Psoas muscle (tissue), 8 donors: ENCODE results near the gene APOC3. TPM values are rescaled to one million over a fixed set of nuclear protein-coding genes. Genes with fewer than 3 reads are reported as not detected.
A peak's percentile ranks its signal among the peaks of the same experiment; 100 is the strongest.

Experiments used
- ATAC-seq, 4 donors: fragments of 200-7000 bp; cut with Tn5 transposase; one replicate each; pipeline ENCODE4 v1.9.1; 2020; ENCODE audit warnings: moderate library complexity in 3 of 4, mild to moderate bottlenecking in 2 of 4
- DNase-seq, 2 donors: peaks; one replicate each; pipeline ENCODE4 v3.0.0-alpha.2; 2020
- H3K27ac ChIP-seq: fragments of 200-600 bp; one replicate; pipeline ENCODE4 v1.8.0; 2022
- H3K27me3 ChIP-seq, 3 donors: fragments of 200-600 bp in 1 of 3; one replicate each; pipeline versions ENCODE4 v1.6.1 to v1.8.0; 2013 to 2022; ENCODE audit warnings: low read length in 2 of 3, mild to moderate bottlenecking in 2 of 3, moderate library complexity in 1 of 3; ENCODE audit not compliant: insufficient read depth in 3 of 3
- H3K36me3 ChIP-seq, 2 donors: fragments of 200-600 bp in 1 of 2; one replicate each; pipeline versions ENCODE4 v1.6.1 to v1.8.0; 2013 to 2022; ENCODE audit warnings: low read depth in 1 of 2, mild to moderate bottlenecking in 1 of 2, moderate library complexity in 1 of 2; ENCODE audit not compliant: insufficient read depth in 1 of 2
- H3K4me1 ChIP-seq: fragments of 200-600 bp; one replicate; pipeline ENCODE4 v1.8.0; 2022
- H3K4me3 ChIP-seq: fragments of 200-600 bp; one replicate; pipeline ENCODE4 v1.8.0; 2022; ENCODE audit warnings: mild to moderate bottlenecking
- H3K9me3 ChIP-seq: fragments of 200-600 bp; one replicate; pipeline ENCODE4 v1.8.0; 2022
- WGBS, 3 donors: extraction: QIAGEN DNeasy Blood & Tissue Kit; methylation state at CpG; one replicate each; pipeline versions ENCODE4 v1.1.6 to v1.1.7; 2013; 5-methylcytosine and 5-hydroxymethylcytosine counted together
- intact Hi-C, 2 donors: fragments of 100-400 bp; cut with DNase I; formaldehyde crosslinking; loops; one replicate each; pipeline versions ENCODE4 v1.11.0 to v1.14.2; 2022
- polyA plus RNA-seq, 3 donors: library from polyadenylated mRNA; stranded (reverse); fragments of 200-250 nt; gene quantifications; one replicate each; pipeline ENCODE4 v1.2.3, GENCODE V29; 2013
- total RNA-seq, 4 donors: library from RNA; stranded (reverse); fragmentation: NEBNext Ultra II Directional in 2 of 4; extraction: Animal tissue kit (Norgen Biotek cat#: 25700) in 2 of 4; gene quantifications; one replicate each; pipeline versions ENCODE4 v1.2.1 to v1.2.4, GENCODE V29; 2021 to 2023
- TF ChIP-seq, protein P1 (sequence below): fragments of 200-600 bp; IDR thresholded peaks from one replicate; pipeline ENCODE4 v1.8.0; 2022; ENCODE audit warnings: antibody characterized with exemption
- donor health status: healthy with polysubstance abuse.
- donor health status: DM: no; HTN: no; CAD: no; lungs with moderate emphysema.
- donor health status: Bipolar disorder and iron deficiency.
- donor health status: healthy.
- donor health status: DM: yes; HTN: yes; CAD: no.
- donor health status: DM: no; HTN: no; CAD: no.
- donor health status: DM: no; HTN: no; CAD: no.
- donor health status: DM: yes; HTN: yes; CAD: no.

The APOC3 gene
- total and polyA plus RNA-seq, 7 donors, result 0.26 to 2.2 (median 0.46) TPM; not detected in 4

DNA sequence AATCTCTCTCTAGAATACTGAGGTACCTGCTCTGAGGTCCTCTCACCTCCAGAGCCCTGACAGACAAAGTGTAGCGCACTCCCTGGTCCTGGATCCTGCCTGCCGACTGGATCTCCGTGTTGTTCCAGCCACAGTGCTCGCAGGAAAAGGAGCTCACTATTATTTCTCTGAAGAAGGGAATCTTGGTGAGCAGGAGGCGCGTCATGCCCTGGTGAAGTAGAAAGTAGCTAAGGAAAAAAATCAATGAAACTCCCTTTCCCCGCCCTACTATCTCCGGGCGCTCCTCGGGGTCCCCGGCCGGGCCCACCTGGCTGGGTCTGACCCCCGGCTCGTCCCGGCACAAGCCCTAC, 42.3 kb upstream of the APOC3 start:
- intact Hi-C loops, result loop anchor here in 1 of 2 donors (5.0 kb wide), 1 partner anchor 440 kb away; no protein-coding TSS in a partner anchor
- Histone ChIP-seq H3K4me1 (peaks cover 10% of the 10 kb centered on the region), H3K27ac (peak overlapping the region; percentile 87), H3K36me3 (peaks cover 19 to 45% of the 10 kb centered on the region in 2 donors), H3K4me3 (peak overlapping the region; percentile 98), H3K27me3 (no peaks in the 10 kb centered on the region), H3K9me3 (no peaks in the 10 kb centered on the region)
- ATAC-seq (peak in 2 of 4 donors; percentile 2), DNase-seq (no peak)
- TF ChIP-seq, protein P1, sequence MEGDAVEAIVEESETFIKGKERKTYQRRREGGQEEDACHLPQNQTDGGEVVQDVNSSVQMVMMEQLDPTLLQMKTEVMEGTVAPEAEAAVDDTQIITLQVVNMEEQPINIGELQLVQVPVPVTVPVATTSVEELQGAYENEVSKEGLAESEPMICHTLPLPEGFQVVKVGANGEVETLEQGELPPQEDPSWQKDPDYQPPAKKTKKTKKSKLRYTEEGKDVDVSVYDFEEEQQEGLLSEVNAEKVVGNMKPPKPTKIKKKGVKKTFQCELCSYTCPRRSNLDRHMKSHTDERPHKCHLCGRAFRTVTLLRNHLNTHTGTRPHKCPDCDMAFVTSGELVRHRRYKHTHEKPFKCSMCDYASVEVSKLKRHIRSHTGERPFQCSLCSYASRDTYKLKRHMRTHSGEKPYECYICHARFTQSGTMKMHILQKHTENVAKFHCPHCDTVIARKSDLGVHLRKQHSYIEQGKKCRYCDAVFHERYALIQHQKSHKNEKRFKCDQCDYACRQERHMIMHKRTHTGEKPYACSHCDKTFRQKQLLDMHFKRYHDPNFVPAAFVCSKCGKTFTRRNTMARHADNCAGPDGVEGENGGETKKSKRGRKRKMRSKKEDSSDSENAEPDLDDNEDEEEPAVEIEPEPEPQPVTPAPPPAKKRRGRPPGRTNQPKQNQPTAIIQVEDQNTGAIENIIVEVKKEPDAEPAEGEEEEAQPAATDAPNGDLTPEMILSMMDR, result no peak
- 0 to 1% (median 1%) methylated on average over 15 of the region's 15 CpGs for WGBS, 3 donors

DNA sequence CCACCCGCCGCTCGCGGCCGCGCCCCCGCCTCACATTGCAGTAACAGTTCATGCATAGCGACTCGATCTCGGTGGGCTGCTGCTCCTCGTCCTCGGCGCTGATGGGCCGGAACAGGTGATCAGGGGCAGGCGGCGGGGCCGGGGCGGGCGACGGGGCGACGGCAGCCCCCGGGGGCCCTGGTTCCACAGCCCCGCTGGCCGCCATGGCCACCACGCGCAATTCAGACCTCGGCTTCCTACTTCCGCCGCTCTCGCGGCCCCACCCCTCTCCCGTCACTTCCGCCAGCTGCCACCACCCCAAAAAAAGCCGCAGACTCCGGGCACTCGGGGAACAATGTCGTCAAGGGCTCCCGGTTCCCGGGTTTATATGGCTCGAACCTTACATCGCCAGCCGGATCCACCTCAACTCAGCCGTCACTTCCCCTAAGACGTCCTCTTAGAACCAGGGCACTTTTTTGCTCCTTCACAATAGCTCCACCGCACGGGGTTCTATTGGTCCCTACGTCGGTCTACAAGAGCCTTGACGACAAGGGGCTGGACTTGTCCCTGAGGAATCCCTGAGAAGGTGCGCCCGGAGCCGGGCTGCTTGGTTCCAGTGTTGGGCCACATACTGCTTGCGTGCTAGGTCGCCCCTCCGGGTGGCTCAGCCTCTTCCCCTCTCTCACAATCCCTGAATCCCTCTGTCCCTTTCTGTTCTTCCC, 41.8 kb upstream of the APOC3 start, which contains the start of gene ZPR1:
Gene ZPR1, minus strand, starts transcription at position 238 of the 701 bp plus-strand sequence. Its CDS starts 33 bp downstream, at position 205.
- TF ChIP-seq, protein P1, result no peak
- Histone ChIP-seq H3K27me3 (no peaks in the 10 kb centered on the region), H3K27ac (peak within 1 kb of the TSS; percentile 87), H3K4me3 (peak within 1 kb of the TSS; percentile 98), H3K9me3 (no peaks in the 10 kb centered on the region), H3K36me3 (peaks cover 17 to 40% of the 10 kb centered on the region in 2 donors), H3K4me1 (peaks cover 10% of the 10 kb centered on the region)
- intact Hi-C loops, result loop anchor here (2.0 to 5.0 kb wide), 2 partner anchors 439 to 445 kb away; partner anchors contain the start of genes PCSK7 (in 1 of the 2) and RNF214 (in 1 of the 2)
- WGBS, 3 donors, result 1% methylated on average over 50 to 56 of the region's 56 CpGs
- ATAC-seq (peak; percentile 83 to 95 (median 89)), DNase-seq (peak; percentile 84 to 93)

DNA sequence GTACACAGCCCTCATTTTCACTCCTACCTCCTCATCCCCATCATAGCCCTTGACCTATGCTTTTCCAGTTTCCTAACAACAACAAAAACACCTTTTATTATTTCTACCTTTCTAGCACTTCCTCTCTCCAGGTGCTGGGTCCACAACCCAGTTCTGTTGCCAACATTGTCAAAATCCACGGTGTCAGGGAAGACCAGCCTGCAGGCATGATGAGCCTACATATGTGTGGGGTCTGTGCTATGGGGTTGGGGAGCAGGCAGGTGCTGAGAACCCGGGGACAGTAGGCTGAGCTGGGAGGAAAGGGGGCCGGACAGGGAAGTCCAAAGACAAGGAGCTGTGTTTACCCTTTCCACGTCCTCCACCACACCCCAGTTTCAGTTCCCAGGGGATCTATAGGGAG, 41.2 kb upstream of the APOC3 start:
- 51 to 69% (median 51%) methylated on average over 4 of the region's 4 CpGs for WGBS, 3 donors
- Histone ChIP-seq H3K27me3 (no peaks in the 10 kb centered on the region), H3K4me3 (peak overlapping the region; percentile 98), H3K36me3 (peaks cover 12 to 34% of the 10 kb centered on the region in 2 donors), H3K9me3 (no peaks in the 10 kb centered on the region), H3K4me1 (peaks cover 10% of the 10 kb centered on the region), H3K27ac (peak overlapping the region; percentile 87)
- ATAC-seq (no peak), DNase-seq (no peak)
- intact Hi-C loops, result loop anchor here (2.0 to 5.0 kb wide), 2 partner anchors 439 to 444 kb away; partner anchors contain the start of genes PCSK7 (in 1 of the 2) and RNF214 (in 1 of the 2)
- TF ChIP-seq, protein P1, result no peak

DNA sequence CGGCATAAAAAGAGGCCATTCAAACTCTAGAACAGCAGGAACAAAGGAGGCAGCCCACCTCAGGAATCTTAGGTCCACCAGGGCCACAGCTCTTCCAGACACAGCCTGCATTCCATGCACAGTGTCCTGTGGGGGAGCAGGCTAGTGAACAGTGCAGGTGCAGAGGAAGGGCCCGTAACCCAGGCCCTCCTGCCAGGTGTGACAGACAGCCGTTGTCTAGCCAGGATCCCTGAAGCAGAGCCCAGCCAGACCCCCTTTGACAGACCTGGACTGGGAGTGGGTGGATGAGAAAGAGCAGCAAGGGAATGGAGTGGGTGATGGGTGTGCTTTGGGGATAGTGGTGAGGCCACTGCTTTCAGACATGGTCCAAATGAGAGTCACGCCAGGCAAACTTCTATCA, 40.7 kb upstream of the APOC3 start:
- Histone ChIP-seq H3K36me3 (peaks cover 10 to 29% of the 10 kb centered on the region in 2 donors), H3K4me1 (peaks cover 10% of the 10 kb centered on the region), H3K9me3 (no peaks in the 10 kb centered on the region), H3K27me3 (no peaks in the 10 kb centered on the region), H3K4me3 (no peak overlapping the region), H3K27ac (no peak overlapping the region)
- intact Hi-C loops, result loop anchor here (2.0 to 5.0 kb wide), 2 partner anchors 438 to 444 kb away; partner anchors contain the start of genes PCSK7 (in 1 of the 2) and RNF214 (in 1 of the 2)
- TF ChIP-seq, protein P1, result no peak
- WGBS, 3 donors, result 83 to 93% (median 91%) methylated on average over 4 of the region's 4 CpGs
- DNase-seq (no peak), ATAC-seq (no peak)
